HEK293T (cell line): ENCODE data around the gene CBARP.

Experiments used
- ARNT ChIP-seq: fragments of 450-650 bp; IDR thresholded peaks from 2 replicates; pipeline ENCODE4 v1.6.1; 2017; ENCODE audit warnings: mild to moderate bottlenecking
- CTBP1 ChIP-seq: fragments of 450-650 bp; IDR thresholded peaks from 2 replicates; pipeline ENCODE4 v1.6.1; 2016; ENCODE audit warnings: borderline replicate concordance
- FOXK2 ChIP-seq: fragments of 450-650 bp; IDR thresholded peaks from 2 replicates; pipeline ENCODE4 v1.6.1; 2016; ENCODE audit warnings: mild to moderate bottlenecking
- HDGF ChIP-seq: fragments of 450-650 bp; IDR thresholded peaks from 2 replicates; pipeline ENCODE4 v1.6.1; 2017; ENCODE audit warnings: antibody characterized with exemption, borderline replicate concordance
- SUZ12 ChIP-seq: fragments of 450-650 bp; IDR thresholded peaks from 2 replicates; pipeline ENCODE4 v1.6.1; 2016; ENCODE audit warnings: mild to moderate bottlenecking

DNA sequence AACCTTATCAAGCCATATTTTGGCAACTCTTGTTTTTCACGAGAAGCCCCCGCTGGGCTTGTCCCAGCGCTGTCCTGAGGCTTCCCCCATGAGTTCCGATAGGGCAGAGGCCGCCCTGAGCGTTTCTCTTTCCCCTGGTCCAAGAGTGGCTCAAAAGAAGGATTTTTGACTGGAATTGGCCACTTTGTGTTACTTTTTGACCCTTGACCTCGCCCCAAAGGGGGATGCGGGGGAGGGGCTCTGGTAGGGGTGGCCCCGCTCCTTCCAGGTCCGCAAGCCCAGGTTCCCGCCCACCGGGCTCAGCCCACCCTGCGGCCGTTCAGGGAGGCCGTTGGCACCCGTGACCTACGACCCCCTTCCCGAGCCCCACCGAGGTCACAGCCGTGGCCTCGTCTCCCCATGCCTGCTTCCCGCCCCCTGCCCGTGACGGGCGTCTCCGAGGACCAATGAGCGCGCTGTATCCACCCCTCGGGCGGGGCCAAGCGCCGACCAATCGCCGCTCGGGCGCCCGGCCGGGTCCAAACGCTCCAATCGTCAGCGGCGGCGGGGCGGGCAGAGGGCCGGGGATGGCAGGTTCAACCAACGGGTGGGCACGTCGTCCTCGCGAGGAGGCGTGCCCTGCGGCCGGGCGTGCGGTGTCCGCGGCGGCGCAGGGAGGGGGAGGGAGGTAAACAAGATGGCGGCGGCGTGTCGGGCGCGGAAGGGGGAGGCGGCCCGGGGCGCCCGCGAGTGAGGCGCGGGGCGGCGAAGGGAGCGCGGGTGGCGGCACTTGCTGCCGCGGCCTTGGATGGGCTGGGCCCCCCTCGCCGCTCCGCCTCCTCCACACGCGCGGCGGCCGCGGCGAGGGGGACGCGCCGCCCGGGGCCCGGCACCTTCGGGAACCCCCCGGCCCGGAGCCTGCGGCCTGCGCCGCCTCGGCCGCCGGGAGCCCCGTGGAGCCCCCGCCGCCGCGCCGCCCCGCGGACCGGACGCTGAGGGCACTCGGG lies 32.4 kb downstream of the CBARP start, which contains the start of gene STK11:
- TF ChIP-seq CTBP1 (no peak), ARNT (no peak), SUZ12 (no peak), HDGF (no peak), FOXK2 (no peak)
